SU-DHL-6 (cell line): ENCODE measurements around the gene PIK3CD.

Source experiments
- CTCF ChIP-seq: fragments of 200-600 bp; sonication (generic); IDR thresholded peaks from one replicate; pipeline ENCODE4 v1.5.1; 2017; ENCODE audit warnings: antibody characterized with exemption, mild to moderate bottlenecking, low read length, moderate library complexity; ENCODE audit not compliant: insufficient read depth, poor library complexity, severe bottlenecking
- EZH2phosphoT487 ChIP-seq: fragments of 200-600 bp; sonication (generic), shearing (Covaris generic); conservative IDR thresholded peaks from 2 replicates; pipeline ENCODE4 v1.6.1; 2018; ENCODE audit warnings: mild to moderate bottlenecking, antibody characterized with exemption, low read length, moderate library complexity, mixed read lengths

- TF ChIP-seq CTCF (no peak), EZH2phosphoT487 (no peak)
Measured at GRCh38 chr1:9714257-9714718, 62.8 kb downstream of the PIK3CD start.
